GM12864 (cell line): ENCODE measurements around the gene PLA1A.
A peak's percentile ranks its signal among the peaks of the same experiment; 100 is the strongest.

Source experiments
- DNase-seq: peaks from one replicate; pipeline ENCODE4 v3.0.0-alpha.2; 2011; ENCODE audit warnings: low read depth
- H3K4me3 ChIP-seq: 2 replicates; pipeline ENCODE4 v1.5.1; 2011; ENCODE audit warnings: mild to moderate bottlenecking, low read depth, low read length, control low read depth
- CTCF ChIP-seq: IDR thresholded peaks from 2 replicates; pipeline ENCODE4 v1.5.1; 2011; ENCODE audit warnings: low read depth, mild to moderate bottlenecking, moderate library complexity, low read length, control low read depth, inconsistent platforms; ENCODE audit errors: missing control alignments

The PLA1A gene

DNA sequence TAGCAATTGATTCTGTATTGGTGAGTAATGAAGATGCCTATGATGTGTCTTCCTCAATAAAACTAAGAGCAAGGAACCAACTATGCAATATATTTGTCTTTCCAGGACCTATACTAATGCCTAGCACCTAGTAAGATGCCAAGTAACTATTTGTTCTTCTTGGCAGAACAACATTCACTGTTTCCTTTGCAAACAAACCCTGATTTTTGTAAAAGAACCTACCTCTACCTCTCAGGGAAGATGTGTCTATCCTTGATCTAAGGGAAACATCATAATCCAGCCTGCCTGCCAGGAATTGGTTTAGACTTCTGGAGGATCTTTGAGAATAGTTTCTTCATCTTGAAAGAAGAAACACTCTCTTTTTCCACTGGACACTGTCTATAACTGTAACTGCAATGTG lies 22.2 kb upstream of the PLA1A start:
- TF ChIP-seq CTCF, result no peak
- no peak overlapping the region for H3K4me3 ChIP-seq
- DNase-seq, result no peak

GRCh38 chr3:119579366-119580066 lies 18.2 kb upstream of the PLA1A start, which contains the start of gene ADPRH:
Gene ADPRH, plus strand, starts transcription at chr3:119579492. Its CDS starts 2,678 bp downstream, at chr3:119582170.
- no peak for TF ChIP-seq CTCF
- H3K4me3 ChIP-seq, result peak within 1 kb of the TSS; percentile 64

DNA sequence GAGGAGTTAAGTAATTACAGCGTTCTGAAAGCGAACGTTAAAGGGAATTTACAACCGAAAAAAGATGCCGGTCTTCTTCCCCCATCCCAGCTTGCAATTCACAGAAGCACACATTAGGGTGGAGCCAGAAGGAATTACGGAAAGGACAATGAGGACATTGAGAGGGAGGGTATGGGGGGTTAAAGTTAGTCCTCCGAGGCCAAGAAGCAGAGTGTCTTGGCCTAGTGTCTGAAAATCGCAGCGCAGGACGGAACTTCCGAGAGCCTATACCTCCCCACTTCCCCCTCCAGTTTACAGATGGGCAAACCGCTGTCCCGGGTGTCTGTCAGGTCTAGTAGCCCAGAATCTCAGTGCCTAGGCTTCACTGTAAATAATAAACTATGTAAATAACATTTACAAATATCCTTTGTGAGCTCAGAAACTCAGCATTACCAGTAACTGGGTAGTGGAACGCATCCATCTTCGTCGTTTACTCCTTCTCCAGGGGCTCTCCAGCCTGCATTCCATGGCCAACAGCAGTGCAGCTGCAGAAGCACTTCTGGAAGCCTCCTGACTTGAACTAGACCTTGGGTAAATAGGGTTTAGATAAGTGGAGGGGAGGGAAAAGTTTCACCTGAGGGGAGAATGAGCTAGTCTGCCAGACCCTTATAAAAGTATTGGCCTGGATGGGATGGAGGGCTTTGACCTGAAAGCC lies 17.5 kb upstream of the PLA1A start:
- peak; percentile 65 for DNase-seq
- peak overlapping the region; percentile 64 for H3K4me3 ChIP-seq
- TF ChIP-seq CTCF, result peak; percentile 18

More at GRCh38 chr3:119579366-119580066, 18.2 kb upstream of the PLA1A start, which contains the start of gene ADPRH:
- no peak for DNase-seq

GRCh38 chr3:119582178-119582577 lies 15.5 kb upstream of the PLA1A start:
- DNase-seq, result peak; percentile 67
- H3K4me3 ChIP-seq, result no peak overlapping the region; the same call in 1 of the 2 replicates
- TF ChIP-seq CTCF, result no peak

DNA sequence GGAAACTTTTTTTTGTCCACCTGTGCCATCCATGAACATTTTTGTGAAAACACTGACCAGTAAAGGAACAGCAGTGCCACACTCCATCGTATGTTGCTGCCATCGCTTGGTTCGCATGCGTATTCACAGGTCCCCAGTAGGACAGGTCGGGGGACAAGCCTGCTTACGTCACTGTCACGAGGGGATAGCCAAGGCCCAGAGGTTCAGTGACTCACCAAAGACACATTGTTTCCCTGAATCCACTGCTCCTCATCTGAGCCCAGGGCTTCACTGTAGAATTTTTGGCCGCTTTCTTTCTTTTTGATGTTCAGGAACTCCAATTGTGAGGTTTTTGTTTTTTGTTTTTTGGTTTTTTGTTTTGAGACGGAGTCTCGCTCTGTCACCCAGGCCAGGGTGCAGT lies 12.5 kb upstream of the PLA1A start:
- no peak for TF ChIP-seq CTCF
- no peak for DNase-seq
- H3K4me3 ChIP-seq, result no peak overlapping the region

GRCh38 chr3:119585856-119586570 lies 11.7 kb upstream of the PLA1A start:
- no peak for DNase-seq
- no peak for TF ChIP-seq CTCF
- H3K4me3 ChIP-seq, result no peak overlapping the region
